GM19455 (cell line): ENCODE measurements around the gene TM7SF3.

Experiments
- ATAC-seq: cut with Tn5 transposase; IDR thresholded peaks from one replicate; pipeline ENCODE4 v1.9.1; 2021; ENCODE audit not compliant: unreplicated experiment

TM7SF3 gene

DNA sequence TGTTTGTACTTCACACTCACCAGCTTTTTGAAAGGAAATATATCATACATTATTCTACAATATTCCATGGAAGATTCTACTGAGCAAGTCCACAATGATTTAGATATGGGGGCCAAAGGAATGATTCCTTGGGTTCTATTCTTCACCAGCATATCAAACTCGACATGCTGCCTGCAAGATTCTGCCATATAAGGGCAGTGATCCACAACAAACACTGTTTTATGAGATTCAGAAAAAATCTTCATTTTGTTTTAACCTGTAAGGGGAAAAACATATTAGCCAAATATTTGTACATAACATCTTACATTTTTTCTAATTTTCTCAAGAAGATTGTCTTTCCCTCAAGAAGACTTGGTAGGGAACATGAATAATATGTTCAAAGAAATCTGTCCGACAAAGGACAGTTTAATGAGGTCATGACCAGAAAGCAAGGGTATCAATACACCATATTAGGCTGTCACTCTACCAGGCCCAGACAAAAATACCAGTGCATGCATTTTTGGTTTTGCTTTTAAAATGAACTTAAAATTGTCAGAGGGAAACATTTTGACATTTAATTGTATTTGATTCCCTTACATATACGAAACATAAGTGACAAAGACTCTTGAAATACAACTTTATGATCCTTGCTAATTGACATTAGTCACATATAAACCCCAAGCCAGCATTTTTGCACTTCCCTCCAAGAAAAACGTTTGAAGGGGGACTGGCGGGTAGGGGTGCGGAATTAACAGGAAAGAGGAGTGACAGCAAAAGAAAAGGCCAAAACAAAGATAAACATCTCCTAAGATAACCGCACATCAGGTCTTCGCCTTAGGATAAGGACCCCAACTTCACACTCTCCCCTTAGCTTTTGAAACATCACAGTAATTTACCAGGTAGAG, 77.4 kb downstream of the TM7SF3 start:
- no peak for ATAC-seq

DNA sequence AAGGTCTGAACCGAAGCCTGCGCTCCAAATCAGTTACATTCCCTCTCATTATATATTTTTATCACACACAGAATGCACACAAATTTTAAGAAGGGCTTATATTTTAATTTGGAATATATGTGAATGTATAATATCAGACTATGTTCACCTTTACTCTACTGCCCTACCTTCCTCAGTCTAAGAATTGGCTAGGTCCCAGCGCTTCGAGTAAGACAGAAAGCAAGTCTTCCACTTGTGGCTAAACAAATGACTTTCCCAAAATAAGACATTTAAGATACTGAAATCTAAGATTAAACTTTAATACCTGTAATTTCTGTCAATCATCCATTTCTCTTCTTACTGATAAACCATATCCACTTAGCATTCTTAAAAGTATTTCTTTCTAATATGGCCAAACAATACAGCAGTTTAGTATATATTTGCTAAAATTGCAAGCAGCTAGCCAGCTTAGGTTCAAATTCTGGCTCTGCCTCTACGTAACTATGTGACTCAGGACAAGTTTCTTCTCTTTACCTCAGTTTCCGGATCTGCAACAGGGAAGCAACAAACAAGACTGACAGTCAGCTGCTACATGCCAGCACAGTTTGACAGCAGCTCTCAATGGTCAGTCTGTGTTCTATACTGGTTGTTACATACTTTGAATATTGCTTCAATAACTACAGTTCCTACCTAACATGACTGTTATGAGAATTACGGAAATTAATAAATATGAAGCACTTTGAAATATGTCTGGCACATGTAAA, 78.4 kb downstream of the TM7SF3 start:
- ATAC-seq, result no peak

DNA sequence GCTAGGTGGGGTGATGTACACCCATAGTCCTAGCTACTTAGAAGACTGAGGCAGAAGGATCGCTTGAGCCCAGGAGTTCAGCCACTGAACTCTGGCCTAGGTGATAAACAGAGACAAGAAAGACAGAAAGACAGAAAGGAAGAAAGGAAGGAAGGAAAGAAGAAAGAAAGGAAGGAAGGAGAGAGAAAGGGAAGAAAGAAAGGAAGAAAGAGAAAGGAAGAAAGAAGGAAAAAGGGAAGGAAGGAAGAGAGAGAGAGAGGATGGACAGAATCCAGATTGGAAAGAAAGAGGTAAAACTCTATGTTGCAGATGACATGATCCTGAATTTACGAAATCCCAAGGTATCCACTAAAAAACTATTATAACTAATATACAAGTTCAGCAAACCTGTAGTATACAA, 84.6 kb downstream of the TM7SF3 start:
- ATAC-seq, result no peak

DNA sequence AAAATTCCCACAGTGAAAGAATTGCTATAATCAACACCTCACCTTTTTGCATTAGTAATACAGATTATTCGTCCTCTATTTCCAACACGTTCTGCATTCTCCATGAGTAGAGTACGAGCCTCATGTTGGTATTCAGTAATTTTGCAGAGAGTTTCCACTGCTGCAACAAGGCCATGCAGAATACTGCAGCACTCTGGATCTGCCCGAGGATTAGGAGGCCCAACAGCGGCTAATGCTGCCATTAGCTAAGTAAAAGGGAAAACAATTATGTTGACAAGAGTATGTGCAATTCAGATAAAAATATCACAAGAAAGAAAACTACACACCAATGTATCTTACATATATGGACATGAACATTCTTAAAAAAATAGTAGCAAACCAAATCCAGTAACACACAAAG, 85.5 kb downstream of the TM7SF3 start:
- ATAC-seq, result no peak
